ENCODE results near the gene TUSC2. TPM values are rescaled to one million over a fixed set of nuclear protein-coding genes. Genes with fewer than 3 reads are reported as not detected.
A peak's percentile ranks its signal among the peaks of the same experiment; 100 is the strongest.

Gene TUSC2
- 16.9 and 18.3 TPM in 2 replicates for total RNA-seq
- long read RNA-seq, partial matches to known transcripts, result 0 of 3 reads
- long read RNA-seq, other reads (novel, unspliced or antisense), result 1 of 3 reads

- Mint-ChIP-seq H3K9me3 (ENCODE audit: unreplicated experiment) (no peaks in the 10 kb centered on the region), H3K4me3 (ENCODE audit: unreplicated experiment) (peak within 1 kb of the TSS; percentile 89), H3K27me3 (ENCODE audit: unreplicated experiment) (no peaks in the 10 kb centered on the region), H3K36me3 (ENCODE audit: unreplicated experiment) (peaks cover 8% of the 10 kb centered on the region), H3K4me1 (ENCODE audit: unreplicated experiment) (peaks cover 19% of the 10 kb centered on the region), H3K27ac (ENCODE audit: unreplicated experiment) (peak within 1 kb of the TSS; percentile 89)
- DNase-seq (ENCODE audit: extremely low spot score, unreplicated experiment), result peak; percentile 97
- no peak for TF ChIP-seq CTCF (IDR thresholded peaks at IDR 0.05)
Measured at GRCh38 chr3:50327943-50328691, at the start of gene TUSC2. Gene TUSC2, minus strand, starts transcription at chr3:50328223. Its CDS starts 124 bp downstream, at chr3:50328099.

- Mint-ChIP-seq H3K4me3 (ENCODE audit: unreplicated experiment) (no peak overlapping the region), H3K36me3 (ENCODE audit: unreplicated experiment) (no peaks in the 10 kb centered on the region), H3K4me1 (ENCODE audit: unreplicated experiment) (no peaks in the 10 kb centered on the region), H3K9me3 (ENCODE audit: unreplicated experiment) (no peaks in the 10 kb centered on the region), H3K27ac (ENCODE audit: unreplicated experiment) (no peak overlapping the region), H3K27me3 (ENCODE audit: unreplicated experiment) (peaks cover 8% of the 10 kb centered on the region)
- no peak for TF ChIP-seq CTCF (IDR thresholded peaks at IDR 0.05)
- DNase-seq (ENCODE audit: extremely low spot score, unreplicated experiment), result no peak
Measured at GRCh38 chr3:50375258-50375931, 47.4 kb upstream of the TUSC2 start.

- Mint-ChIP-seq H3K9me3 (ENCODE audit: unreplicated experiment) (no peaks in the 10 kb centered on the region), H3K36me3 (ENCODE audit: unreplicated experiment) (no peaks in the 10 kb centered on the region), H3K4me1 (ENCODE audit: unreplicated experiment) (no peaks in the 10 kb centered on the region), H3K4me3 (ENCODE audit: unreplicated experiment) (no peak overlapping the region), H3K27ac (ENCODE audit: unreplicated experiment) (no peak overlapping the region), H3K27me3 (ENCODE audit: unreplicated experiment) (peaks cover 8% of the 10 kb centered on the region)
- no peak for DNase-seq (ENCODE audit: extremely low spot score, unreplicated experiment)
- TF ChIP-seq CTCF (IDR thresholded peaks at IDR 0.05), result no peak
Measured at GRCh38 chr3:50374363-50375257, 46.6 kb upstream of the TUSC2 start.

- Mint-ChIP-seq H3K4me1 (ENCODE audit: unreplicated experiment) (no peaks in the 10 kb centered on the region), H3K9me3 (ENCODE audit: unreplicated experiment) (no peaks in the 10 kb centered on the region), H3K27me3 (ENCODE audit: unreplicated experiment) (peaks cover 8% of the 10 kb centered on the region), H3K27ac (ENCODE audit: unreplicated experiment) (no peak overlapping the region), H3K36me3 (ENCODE audit: unreplicated experiment) (no peaks in the 10 kb centered on the region), H3K4me3 (ENCODE audit: unreplicated experiment) (no peak overlapping the region)
- no peak for TF ChIP-seq CTCF (IDR thresholded peaks at IDR 0.05)
- no peak for DNase-seq (ENCODE audit: extremely low spot score, unreplicated experiment)
Measured at GRCh38 chr3:50373146-50374051, 45.4 kb upstream of the TUSC2 start.

Data from osteocyte (in vitro differentiated cells).